Activated T-cell treated with anti-CD3 and anti-CD28 coated beads, Interleukin-2, amount 50 U/mL, for 24 hours (primary cell): ENCODE measurements around the gene CPED1.
"Not testable (repeated sequence)": the region's sequence is repeated elsewhere in the genome, so short reads cannot be mapped to it uniquely, and the experiment has no call there.

Experiments used
- DNase-seq: peaks from one replicate; pipeline ENCODE4 v3.0.0-alpha.2; 2020
- H3K27ac Mint-ChIP-seq: 2 replicates; pipeline ENCODE4 v1.8.0; 2020; ENCODE audit warnings: mild to moderate bottlenecking, mixed read lengths
- H3K27me3 Mint-ChIP-seq: 2 replicates; pipeline ENCODE4 v1.8.0; 2020; ENCODE audit warnings: mixed read lengths
- H3K36me3 Mint-ChIP-seq: 2 replicates; pipeline ENCODE4 v1.8.0; 2020; ENCODE audit warnings: low read depth, mixed read lengths
- H3K4me1 Mint-ChIP-seq: 2 replicates; pipeline ENCODE4 v1.8.0; 2020; ENCODE audit warnings: low read depth, mixed read lengths
- H3K4me3 Mint-ChIP-seq: 2 replicates; pipeline ENCODE4 v1.8.0; 2020; ENCODE audit warnings: mild to moderate bottlenecking, moderate library complexity, mixed read lengths
- H3K9me3 Mint-ChIP-seq: 2 replicates; pipeline ENCODE4 v1.8.0; 2020; ENCODE audit warnings: mixed read lengths

The CPED1 gene

GRCh38 chr7:121228779-121229178 is 240.3 kb downstream of the CPED1 start:
- no peaks in the 10 kb centered on the region for H3K4me1 Mint-ChIP-seq
- H3K36me3 Mint-ChIP-seq, result no peaks in the 10 kb centered on the region
- H3K27ac Mint-ChIP-seq, result no peak overlapping the region
- peaks cover 11% of the 10 kb centered on the region for H3K27me3 Mint-ChIP-seq
- no peak for DNase-seq
- no peak overlapping the region for H3K4me3 Mint-ChIP-seq
- no peaks in the 10 kb centered on the region for H3K9me3 Mint-ChIP-seq

- H3K4me1 Mint-ChIP-seq, result no peaks in the 10 kb centered on the region
- no peak overlapping the region for H3K4me3 Mint-ChIP-seq
- H3K9me3 Mint-ChIP-seq, result no peaks in the 10 kb centered on the region
- H3K27me3 Mint-ChIP-seq, result no peaks in the 10 kb centered on the region
- no peaks in the 10 kb centered on the region for H3K36me3 Mint-ChIP-seq
- no peak for DNase-seq
- no peak overlapping the region for H3K27ac Mint-ChIP-seq
Measured at GRCh38 chr7:121235201-121235600, 246.7 kb downstream of the CPED1 start.

- H3K4me1 Mint-ChIP-seq, result no peaks in the 10 kb centered on the region
Measured at GRCh38 chr7:121237601-121238000, 249.1 kb downstream of the CPED1 start.

GRCh38 chr7:121244120-121244870 is 255.8 kb downstream of the CPED1 start:
- no peak overlapping the region for H3K27ac Mint-ChIP-seq
- peaks cover 16% of the 10 kb centered on the region for H3K9me3 Mint-ChIP-seq
- H3K4me1 Mint-ChIP-seq, result no peaks in the 10 kb centered on the region
- no peak for DNase-seq
- no peaks in the 10 kb centered on the region for H3K36me3 Mint-ChIP-seq
- no peak overlapping the region for H3K4me3 Mint-ChIP-seq
- no peaks in the 10 kb centered on the region for H3K27me3 Mint-ChIP-seq

More at GRCh38 chr7:121237601-121238000, 249.1 kb downstream of the CPED1 start:
- DNase-seq, result no peak
- Mint-ChIP-seq H3K27ac (no peak overlapping the region), H3K4me3 (no peak overlapping the region), H3K9me3 (no peaks in the 10 kb centered on the region), H3K27me3 (no peaks in the 10 kb centered on the region), H3K36me3 (no peaks in the 10 kb centered on the region)

GRCh38 chr7:121251367-121251766 is 262.9 kb downstream of the CPED1 start:
- not testable (repeated sequence) for H3K27me3 Mint-ChIP-seq, DNase-seq, H3K27ac Mint-ChIP-seq, H3K36me3 Mint-ChIP-seq, H3K4me3 Mint-ChIP-seq, H3K4me1 Mint-ChIP-seq
- peaks cover 18% of the 10 kb centered on the region for H3K9me3 Mint-ChIP-seq

- not testable (repeated sequence) for H3K27me3 Mint-ChIP-seq, H3K4me3 Mint-ChIP-seq
Measured at GRCh38 chr7:121252523-121253235, 264.2 kb downstream of the CPED1 start.

GRCh38 chr7:121259826-121260225 is 271.3 kb downstream of the CPED1 start:
- H3K4me3 Mint-ChIP-seq, result no peak overlapping the region
- H3K27me3 Mint-ChIP-seq, result peaks cover 1% of the 10 kb centered on the region
- no peak overlapping the region for H3K27ac Mint-ChIP-seq
- no peak for DNase-seq
- no peaks in the 10 kb centered on the region for H3K4me1 Mint-ChIP-seq
- H3K36me3 Mint-ChIP-seq, result no peaks in the 10 kb centered on the region
- no peaks in the 10 kb centered on the region for H3K9me3 Mint-ChIP-seq

More at GRCh38 chr7:121252523-121253235, 264.2 kb downstream of the CPED1 start:
- H3K36me3 Mint-ChIP-seq, DNase-seq, H3K27ac Mint-ChIP-seq, H3K4me1 Mint-ChIP-seq: not testable (repeated sequence)
- H3K9me3 Mint-ChIP-seq, result peaks cover 12% of the 10 kb centered on the region

- no peaks in the 10 kb centered on the region for H3K9me3 Mint-ChIP-seq
- no peaks in the 10 kb centered on the region for H3K4me1 Mint-ChIP-seq
- no peak overlapping the region for H3K27ac Mint-ChIP-seq
- DNase-seq, result no peak
- H3K36me3 Mint-ChIP-seq, result no peaks in the 10 kb centered on the region
- H3K4me3 Mint-ChIP-seq, result no peak overlapping the region
- H3K27me3 Mint-ChIP-seq, result peaks cover 3% of the 10 kb centered on the region
Measured at GRCh38 chr7:121261207-121261884, 272.8 kb downstream of the CPED1 start.

GRCh38 chr7:121262221-121262620 is 273.7 kb downstream of the CPED1 start:
- no peak overlapping the region for H3K4me3 Mint-ChIP-seq
- no peak for DNase-seq
- H3K36me3 Mint-ChIP-seq, result no peaks in the 10 kb centered on the region
- H3K27ac Mint-ChIP-seq, result no peak overlapping the region
- H3K27me3 Mint-ChIP-seq, result peaks cover 3% of the 10 kb centered on the region
- no peaks in the 10 kb centered on the region for H3K9me3 Mint-ChIP-seq
- H3K4me1 Mint-ChIP-seq, result no peaks in the 10 kb centered on the region

GRCh38 chr7:121262969-121263368 is 274.5 kb downstream of the CPED1 start:
- DNase-seq, result no peak
- Mint-ChIP-seq H3K36me3 (no peaks in the 10 kb centered on the region), H3K4me3 (no peak overlapping the region), H3K4me1 (no peaks in the 10 kb centered on the region), H3K27ac (no peak overlapping the region), H3K27me3 (peaks cover 3% of the 10 kb centered on the region), H3K9me3 (no peaks in the 10 kb centered on the region)

GRCh38 chr7:121266307-121266894 is 277.9 kb downstream of the CPED1 start:
- no peak for DNase-seq
- Mint-ChIP-seq H3K27ac (no peak overlapping the region), H3K4me1 (peaks cover 4% of the 10 kb centered on the region), H3K4me3 (no peak overlapping the region), H3K9me3 (peaks cover 2% of the 10 kb centered on the region), H3K27me3 (peaks cover 9% of the 10 kb centered on the region), H3K36me3 (no peaks in the 10 kb centered on the region)

GRCh38 chr7:121267612-121268011 is 279.1 kb downstream of the CPED1 start:
- Mint-ChIP-seq H3K4me1 (peaks cover 14% of the 10 kb centered on the region), H3K27ac (no peak overlapping the region), H3K4me3 (no peak overlapping the region), H3K36me3 (no peaks in the 10 kb centered on the region), H3K27me3 (peaks cover 11% of the 10 kb centered on the region), H3K9me3 (peaks cover 2% of the 10 kb centered on the region)
- DNase-seq, result no peak

- no peak overlapping the region for H3K4me3 Mint-ChIP-seq
- no peaks in the 10 kb centered on the region for H3K36me3 Mint-ChIP-seq
- no peak for DNase-seq
Measured at GRCh38 chr7:121269798-121270197, 281.3 kb downstream of the CPED1 start.

GRCh38 chr7:121271098-121271497 is 282.6 kb downstream of the CPED1 start:
- no peak overlapping the region for H3K4me3 Mint-ChIP-seq
- H3K9me3 Mint-ChIP-seq, result peaks cover 2% of the 10 kb centered on the region
- no peaks in the 10 kb centered on the region for H3K36me3 Mint-ChIP-seq
- peaks cover 15% of the 10 kb centered on the region for H3K4me1 Mint-ChIP-seq
- H3K27me3 Mint-ChIP-seq, result peaks cover 27% of the 10 kb centered on the region
- no peak overlapping the region for H3K27ac Mint-ChIP-seq
- no peak for DNase-seq

More at GRCh38 chr7:121269798-121270197, 281.3 kb downstream of the CPED1 start:
- Mint-ChIP-seq H3K27ac (no peak overlapping the region), H3K27me3 (peaks cover 22% of the 10 kb centered on the region), H3K9me3 (peaks cover 2% of the 10 kb centered on the region), H3K4me1 (peaks cover 15% of the 10 kb centered on the region)
